Erythroblast (primary cell): ENCODE data around the gene NEK4.

ENCODE experiments used
- GATA1 ChIP-seq: IDR thresholded peaks from 2 replicates; pipeline ENCODE4 v1.6.1; 2011; ENCODE audit warnings: low read depth, mild to moderate bottlenecking, control low read depth, low read length, moderate library complexity
- POLR2A ChIP-seq: IDR thresholded peaks from 2 replicates; pipeline ENCODE4 v1.6.1; 2011; ENCODE audit warnings: mild to moderate bottlenecking, low read length

- TF ChIP-seq POLR2A, result no peak
- TF ChIP-seq GATA1, result no peak
Measured at GRCh38 chr3:52800079-52800478, 29.3 kb upstream of the NEK4 start.
